Fibroblast of the aortic adventitia (primary cell): ENCODE results near the gene PHACTR3. TPM values are rescaled to one million over a fixed set of nuclear protein-coding genes. Genes with fewer than 3 reads are reported as not detected.

Experiments used
- DNase-seq: peaks from one replicate; pipeline ENCODE4 v3.0.0-alpha.2; 2010; ENCODE audit warnings: low read depth
- H3K4me3 ChIP-seq: 2 replicates; pipeline ENCODE4 v1.5.1; 2011; ENCODE audit warnings: low read depth, mild to moderate bottlenecking, control low read depth, low read length, moderate library complexity
- total RNA-seq: library from RNA; depleted of rRNA; stranded (reverse); fragments of >200 nt; gene quantifications from 2 replicates; pipeline ENCODE4 v1.2.3, GENCODE V29; 2012; ENCODE audit warnings: low replicate concordance
- TF ChIP-seq, protein P1 (sequence below): IDR thresholded peaks from 2 replicates; pipeline ENCODE4 v1.5.1; 2011; ENCODE audit warnings: mild to moderate bottlenecking, low read length, control low read depth, inconsistent platforms; ENCODE audit not compliant: insufficient read depth

Gene PHACTR3
- total RNA-seq, 1 donor, result not detected

DNA sequence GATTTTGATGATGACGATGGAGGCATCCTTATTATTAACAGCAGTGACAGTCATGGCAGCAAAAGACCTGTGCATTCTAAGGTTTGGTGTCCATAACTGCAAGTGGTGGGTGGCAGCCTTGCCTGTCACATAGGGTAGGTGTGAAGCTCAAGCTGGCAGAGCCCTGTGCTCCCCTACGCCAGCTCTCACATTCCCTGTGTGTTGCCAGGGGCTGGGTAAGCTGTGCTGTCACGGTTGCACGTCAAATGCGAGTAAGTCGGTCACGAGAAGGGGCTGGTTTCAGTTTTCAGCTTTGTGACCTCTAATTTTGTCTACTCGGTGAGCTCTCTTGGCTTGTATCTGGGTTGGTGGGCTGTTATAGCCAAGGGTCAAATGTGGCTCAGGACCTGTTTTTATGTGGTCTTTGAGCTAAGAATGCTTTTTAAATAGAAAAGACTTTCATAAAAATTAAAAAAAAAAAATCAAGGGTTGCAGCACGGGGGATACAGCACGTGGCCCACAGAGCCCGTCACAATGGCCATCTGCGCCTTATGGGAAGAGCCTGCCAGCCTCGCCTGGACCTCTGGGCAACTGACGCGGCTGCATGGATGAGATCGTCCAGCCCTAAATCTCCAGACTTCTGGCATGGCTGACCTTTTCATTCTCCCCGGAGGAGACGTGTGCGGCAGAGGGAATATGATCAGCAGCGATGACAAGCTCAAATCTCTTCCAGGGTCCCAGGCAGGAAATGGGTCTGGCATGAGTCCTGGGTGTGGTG is 148.5 kb downstream of the PHACTR3 start:
- TF ChIP-seq, protein P1, sequence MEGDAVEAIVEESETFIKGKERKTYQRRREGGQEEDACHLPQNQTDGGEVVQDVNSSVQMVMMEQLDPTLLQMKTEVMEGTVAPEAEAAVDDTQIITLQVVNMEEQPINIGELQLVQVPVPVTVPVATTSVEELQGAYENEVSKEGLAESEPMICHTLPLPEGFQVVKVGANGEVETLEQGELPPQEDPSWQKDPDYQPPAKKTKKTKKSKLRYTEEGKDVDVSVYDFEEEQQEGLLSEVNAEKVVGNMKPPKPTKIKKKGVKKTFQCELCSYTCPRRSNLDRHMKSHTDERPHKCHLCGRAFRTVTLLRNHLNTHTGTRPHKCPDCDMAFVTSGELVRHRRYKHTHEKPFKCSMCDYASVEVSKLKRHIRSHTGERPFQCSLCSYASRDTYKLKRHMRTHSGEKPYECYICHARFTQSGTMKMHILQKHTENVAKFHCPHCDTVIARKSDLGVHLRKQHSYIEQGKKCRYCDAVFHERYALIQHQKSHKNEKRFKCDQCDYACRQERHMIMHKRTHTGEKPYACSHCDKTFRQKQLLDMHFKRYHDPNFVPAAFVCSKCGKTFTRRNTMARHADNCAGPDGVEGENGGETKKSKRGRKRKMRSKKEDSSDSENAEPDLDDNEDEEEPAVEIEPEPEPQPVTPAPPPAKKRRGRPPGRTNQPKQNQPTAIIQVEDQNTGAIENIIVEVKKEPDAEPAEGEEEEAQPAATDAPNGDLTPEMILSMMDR, result no peak
- H3K4me3 ChIP-seq, result no peak overlapping the region
- no peak for DNase-seq

DNA sequence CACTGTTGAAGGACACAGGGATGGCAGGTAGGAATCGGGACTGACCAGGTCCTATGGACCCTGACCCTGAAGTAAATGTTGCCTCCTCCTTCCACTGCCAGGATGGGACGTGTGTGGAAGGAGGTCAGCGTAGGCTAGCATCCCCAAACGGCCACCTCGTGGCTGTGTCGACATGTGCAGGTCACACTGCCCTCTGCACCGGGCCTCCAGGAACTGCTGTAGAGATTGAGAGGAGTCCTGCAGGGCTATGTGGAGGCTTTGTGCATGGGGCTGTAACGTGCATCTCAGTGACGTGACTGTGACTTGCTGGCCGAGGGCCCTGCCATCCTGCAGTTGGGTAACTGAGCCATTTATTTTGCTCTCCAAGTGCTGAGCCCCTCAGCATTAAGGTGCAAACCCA is 149.5 kb downstream of the PHACTR3 start:
- TF ChIP-seq, protein P1, result no peak
- DNase-seq, result no peak
- no peak overlapping the region for H3K4me3 ChIP-seq

DNA sequence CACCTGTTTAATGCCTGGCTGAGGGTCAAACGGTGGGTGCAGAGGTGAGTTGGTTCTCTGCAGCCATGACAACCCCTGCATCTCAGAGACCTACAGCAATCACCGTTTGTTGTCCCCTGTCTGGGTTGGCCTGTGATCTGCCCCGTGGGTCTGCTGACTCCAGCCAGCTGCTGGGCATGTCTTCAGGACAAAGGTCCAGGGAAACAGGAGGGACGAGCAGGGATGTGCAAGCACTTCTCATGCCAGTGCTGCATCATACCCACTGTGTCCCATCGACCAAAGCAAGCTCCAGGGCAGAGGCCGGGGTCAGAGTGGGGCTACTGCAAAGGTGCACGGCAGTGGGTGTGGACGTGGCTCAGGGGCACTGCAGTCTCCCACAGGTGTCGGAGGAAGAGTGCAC is 150.2 kb downstream of the PHACTR3 start:
- TF ChIP-seq, protein P1, result no peak
- no peak overlapping the region for H3K4me3 ChIP-seq
- DNase-seq, result no peak

DNA sequence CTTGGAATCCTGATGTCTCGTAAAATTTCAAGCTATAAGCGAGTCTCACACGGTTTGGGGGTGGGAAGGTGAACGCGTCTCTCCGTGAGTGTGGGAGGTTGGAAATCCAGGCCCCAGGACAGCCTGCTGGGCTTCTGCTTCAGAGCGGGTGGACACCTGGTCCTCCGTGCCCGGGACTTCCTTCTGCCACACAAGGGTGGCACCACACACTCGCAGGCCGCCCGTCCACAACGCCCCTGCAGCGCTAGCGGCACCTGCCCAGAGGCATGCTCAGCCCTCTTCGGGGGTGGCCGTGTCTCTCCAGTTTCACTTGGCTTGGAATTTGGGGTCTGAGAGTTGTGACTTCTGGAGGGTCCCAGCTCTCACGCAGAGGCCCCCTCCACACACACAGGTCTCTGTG is 151.9 kb downstream of the PHACTR3 start:
- H3K4me3 ChIP-seq, result no peak overlapping the region
- no peak for DNase-seq
- TF ChIP-seq, protein P1, result no peak

DNA sequence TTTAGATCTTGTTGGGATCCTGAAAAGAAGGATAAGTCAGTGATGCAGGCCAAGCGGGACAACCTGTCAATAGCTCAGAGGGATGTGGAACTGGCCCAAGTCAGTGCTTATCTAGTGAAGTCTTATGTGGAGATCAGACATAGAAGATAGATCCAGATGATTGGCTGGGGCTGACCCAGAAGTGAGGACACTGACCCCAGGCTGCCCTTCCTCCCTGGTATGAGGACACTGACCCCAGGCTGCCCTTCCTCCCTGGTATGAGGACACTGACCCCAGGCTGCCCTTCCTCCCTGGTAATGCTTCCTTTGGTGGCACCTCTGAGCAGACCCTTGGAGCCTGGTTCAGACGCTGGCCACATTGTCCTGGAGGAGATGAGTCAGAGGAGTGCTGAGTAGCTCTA is 159.7 kb downstream of the PHACTR3 start:
- DNase-seq, result no peak

DNA sequence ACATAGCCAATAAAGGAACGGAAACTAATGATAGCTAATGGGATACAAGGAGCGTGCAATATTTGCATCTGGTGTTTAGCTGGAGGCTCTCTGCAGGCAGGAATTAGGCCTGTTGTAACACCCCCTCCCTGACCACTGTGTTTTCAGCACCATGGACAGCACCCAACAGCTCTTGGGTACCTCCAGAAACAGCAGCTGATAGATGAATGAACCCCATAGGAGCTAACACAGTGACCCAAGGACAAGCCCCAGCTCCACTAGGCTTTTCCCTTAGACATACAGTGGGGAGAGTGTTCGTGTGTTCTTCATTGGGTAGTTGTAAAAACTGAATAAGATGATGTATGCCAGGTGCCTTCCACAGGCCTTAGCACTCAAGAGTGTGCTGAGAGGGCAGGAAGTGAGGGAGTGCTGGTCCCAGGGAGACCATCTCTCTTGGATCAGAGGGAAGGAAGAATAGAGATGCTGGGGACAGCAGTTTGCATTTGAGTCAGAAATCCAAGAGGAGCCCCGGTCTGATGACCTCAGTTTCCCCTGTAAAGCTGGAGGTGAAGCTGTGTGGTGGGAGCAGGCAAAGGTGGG is 161.3 kb downstream of the PHACTR3 start:
- TF ChIP-seq, protein P1, result no peak
- no peak for DNase-seq
- no peak overlapping the region for H3K4me3 ChIP-seq

More for the DNA sequence above, 159.7 kb downstream of the PHACTR3 start:
- TF ChIP-seq, protein P1, result no peak
- no peak overlapping the region for H3K4me3 ChIP-seq
